Daoy (cell line): ENCODE results near the gene CASP12. TPM values are rescaled to one million over a fixed set of nuclear protein-coding genes. Genes with fewer than 3 reads are reported as not detected.

ENCODE experiments used
- DNase-seq: peaks from one replicate; pipeline ENCODE4 v3.0.0-alpha.2; 2015; ENCODE audit warnings: low read depth
- total RNA-seq: library from RNA; depleted of rRNA; stranded (reverse); fragments of >200 nt; shearing (Covaris generic); gene quantifications from 2 replicates; pipeline ENCODE4 v1.2.3, GENCODE V29; 2014; rRNA removed

The CASP12 gene
- total RNA-seq, 1 experiment from 2014 or later: not detected

GRCh38 chr11:104841185-104841584 lies 57.1 kb downstream of the CASP12 start:
- no peak for DNase-seq

- no peak for DNase-seq
Measured at GRCh38 chr11:104837969-104838639, 60.2 kb downstream of the CASP12 start.

- no peak for DNase-seq
Measured at GRCh38 chr11:104836691-104837090, 61.6 kb downstream of the CASP12 start.

Other genes starting within 250 kb of the CASP12 start
- gene CASP4, start 70.1 kb upstream of the CASP12 start, total RNA-seq: 132 and 157 TPM in 2 replicates
- gene CASP5, start 124.7 kb upstream of the CASP12 start, total RNA-seq: not detected in 2 replicates
- 6.2 and 9.3 TPM in 2 replicates for gene CASP1, start 136.7 kb upstream of the CASP12 start, total RNA-seq
- 22.2 and 32.5 TPM in 2 replicates for gene CARD16, start 146.9 kb upstream of the CASP12 start, total RNA-seq
- gene CARD18, start 241.3 kb upstream of the CASP12 start, total RNA-seq: 0.80 and 1.0 TPM in 2 replicates